Measurements from ENCODE around the gene COLGALT1.

- TF ChIP-seq POLR2A (IDR thresholded peaks at IDR 0.05; ENCODE audit: low read depth) (no peak), CTCF (IDR thresholded peaks at IDR 0.05) (no peak)
These were observed 7.1 kb downstream of the COLGALT1 start for GRCh38 chr19:17562561-17562960.

All from esophagus muscularis mucosa (tissue), 3 donors.